Effector memory CD8-positive, alpha-beta T cell (primary cell): ENCODE data around the gene PLA2G4B.

Source experiments
- ATAC-seq: fragments of 150-1000 bp; cut with Tn5 transposase; replicated peaks from 2 replicates; pipeline ENCODE4 v1.10.0; 2021; ENCODE audit warnings: mild to moderate bottlenecking, moderate library complexity
- DNase-seq, 3 experiments: peaks; one replicate each; pipeline ENCODE4 v3.0.0; 2021
- H3K27ac Mint-ChIP-seq, 2 donors: one replicate each; pipeline ENCODE4 v1.8.0; 2022; ENCODE audit warnings: mild to moderate bottlenecking in 2 of 2, mixed read lengths in 2 of 2, moderate library complexity in 2 of 2
- H3K27me3 Mint-ChIP-seq, 2 donors: one replicate each; pipeline ENCODE4 v1.8.0; 2022; ENCODE audit warnings: mixed read lengths in 2 of 2
- H3K36me3 Mint-ChIP-seq: one replicate; pipeline ENCODE4 v1.8.0; 2022; ENCODE audit warnings: mild to moderate bottlenecking, moderate library complexity, mixed read lengths; ENCODE audit not compliant: insufficient read depth
- H3K4me1 Mint-ChIP-seq, 2 donors: one replicate each; pipeline ENCODE4 v1.8.0; 2022; ENCODE audit warnings: low read depth in 2 of 2, mixed read lengths in 2 of 2
- H3K4me3 Mint-ChIP-seq, 2 donors: one replicate each; pipeline ENCODE4 v1.8.0; 2022; ENCODE audit warnings: mild to moderate bottlenecking in 2 of 2, mixed read lengths in 2 of 2, moderate library complexity in 2 of 2
- H3K9me3 Mint-ChIP-seq, 2 donors: one replicate each; pipeline ENCODE4 v1.8.0; 2022; ENCODE audit warnings: mixed read lengths in 2 of 2

PLA2G4B gene

GRCh38 chr15:41877631-41878354, 39.1 kb downstream of the PLA2G4B start:
- Mint-ChIP-seq H3K27ac (no peak overlapping the region), H3K36me3 (peaks cover 5% of the 10 kb centered on the region), H3K9me3 (no peaks in the 10 kb centered on the region)

GRCh38 chr15:41878355-41878699, 39.7 kb downstream of the PLA2G4B start:
- H3K27me3 Mint-ChIP-seq = peaks cover 12 to 32% of the 10 kb centered on the region in 2 donors
- no peak overlapping the region for H3K27ac Mint-ChIP-seq
- peaks cover 5% of the 10 kb centered on the region for H3K36me3 Mint-ChIP-seq
- ATAC-seq (no peak), DNase-seq (no peak)
- H3K4me1 Mint-ChIP-seq = peaks cover 0 to 19% of the 10 kb centered on the region in 2 donors
- H3K9me3 Mint-ChIP-seq = no peaks in the 10 kb centered on the region
- H3K4me3 Mint-ChIP-seq = no peak overlapping the region

More at GRCh38 chr15:41877631-41878354, 39.1 kb downstream of the PLA2G4B start:
- DNase-seq = no peak
- Mint-ChIP-seq H3K27me3 (peaks cover 12 to 32% of the 10 kb centered on the region in 2 donors), H3K4me3 (no peak overlapping the region), H3K4me1 (peaks cover 0 to 20% of the 10 kb centered on the region in 2 donors)
- ATAC-seq = no peak

- H3K4me1 Mint-ChIP-seq = peaks cover 0 to 19% of the 10 kb centered on the region in 2 donors
- no peak for DNase-seq
- no peak for ATAC-seq
Observed at GRCh38 chr15:41879321-41879845, 40.7 kb downstream of the PLA2G4B start.

GRCh38 chr15:41880156-41880877, 41.7 kb downstream of the PLA2G4B start:
- Mint-ChIP-seq H3K4me3 (no peak overlapping the region), H3K27me3 (peaks cover 12 to 29% of the 10 kb centered on the region in 2 donors)
- ATAC-seq = no peak

More at GRCh38 chr15:41879321-41879845, 40.7 kb downstream of the PLA2G4B start:
- Mint-ChIP-seq H3K36me3 (peaks cover 5% of the 10 kb centered on the region), H3K27me3 (peaks cover 12 to 32% of the 10 kb centered on the region in 2 donors), H3K27ac (peak overlapping the region in 1 of 2 donors; percentile 35), H3K9me3 (no peaks in the 10 kb centered on the region), H3K4me3 (no peak overlapping the region)

GRCh38 chr15:41881086-41881485, 42.4 kb downstream of the PLA2G4B start:
- Mint-ChIP-seq H3K4me1 (peaks cover 3 to 17% of the 10 kb centered on the region in 2 donors), H3K9me3 (no peaks in the 10 kb centered on the region), H3K27ac (peak overlapping the region; percentile 19 to 57), H3K4me3 (peak overlapping the region; percentile 50 to 56), H3K36me3 (no peaks in the 10 kb centered on the region), H3K27me3 (peaks cover 12 to 24% of the 10 kb centered on the region in 2 donors)
- DNase-seq (no peak), ATAC-seq (no peak)

More at GRCh38 chr15:41880156-41880877, 41.7 kb downstream of the PLA2G4B start:
- H3K27ac Mint-ChIP-seq = peak overlapping the region in 1 of 2 donors; percentile 57
- no peaks in the 10 kb centered on the region for H3K9me3 Mint-ChIP-seq
- peaks cover under 1 to 18% of the 10 kb centered on the region in 2 donors for H3K4me1 Mint-ChIP-seq
- H3K36me3 Mint-ChIP-seq = peaks cover 2% of the 10 kb centered on the region
- DNase-seq = no peak

- peak overlapping the region; percentile 19 to 57 for H3K27ac Mint-ChIP-seq
- no peaks in the 10 kb centered on the region for H3K36me3 Mint-ChIP-seq
- DNase-seq = no peak
- no peaks in the 10 kb centered on the region for H3K9me3 Mint-ChIP-seq
- peaks cover 3 to 16% of the 10 kb centered on the region in 2 donors for H3K4me1 Mint-ChIP-seq
- no peak for ATAC-seq
- peaks cover 12 to 24% of the 10 kb centered on the region in 2 donors for H3K27me3 Mint-ChIP-seq
- H3K4me3 Mint-ChIP-seq = peak overlapping the region; percentile 50 to 56
Observed at GRCh38 chr15:41881550-41881919, 42.9 kb downstream of the PLA2G4B start.

- peaks cover 4% of the 10 kb centered on the region for H3K36me3 Mint-ChIP-seq
- H3K27me3 Mint-ChIP-seq = peaks cover 12 to 24% of the 10 kb centered on the region in 2 donors
- ATAC-seq (peak; percentile 65), DNase-seq (no peak)
- peaks cover 3 to 17% of the 10 kb centered on the region in 2 donors for H3K4me1 Mint-ChIP-seq
- no peaks in the 10 kb centered on the region for H3K9me3 Mint-ChIP-seq
- H3K27ac Mint-ChIP-seq = no peak overlapping the region
- peak overlapping the region in 1 of 2 donors; percentile 56 for H3K4me3 Mint-ChIP-seq
Observed at GRCh38 chr15:41881920-41882688, 43.5 kb downstream of the PLA2G4B start.

- Mint-ChIP-seq H3K27me3 (peaks cover 12 to 24% of the 10 kb centered on the region in 2 donors), H3K36me3 (peaks cover 4% of the 10 kb centered on the region), H3K27ac (no peak overlapping the region), H3K9me3 (no peaks in the 10 kb centered on the region), H3K4me3 (peak overlapping the region in 1 of 2 donors; percentile 14), H3K4me1 (peaks cover 8 to 23% of the 10 kb centered on the region in 2 donors)
- ATAC-seq (no peak), DNase-seq (no peak)
Observed at GRCh38 chr15:41882689-41883483, 44.2 kb downstream of the PLA2G4B start.

GRCh38 chr15:41883484-41883825, 44.8 kb downstream of the PLA2G4B start:
- ATAC-seq (no peak), DNase-seq (no peak)
- H3K36me3 Mint-ChIP-seq = peaks cover 4% of the 10 kb centered on the region
- H3K27me3 Mint-ChIP-seq = peaks cover 12 to 24% of the 10 kb centered on the region in 2 donors
- no peak overlapping the region for H3K27ac Mint-ChIP-seq
- H3K9me3 Mint-ChIP-seq = no peaks in the 10 kb centered on the region
- peaks cover 13 to 29% of the 10 kb centered on the region in 2 donors for H3K4me1 Mint-ChIP-seq
- no peak overlapping the region for H3K4me3 Mint-ChIP-seq

- peaks cover 20 to 37% of the 10 kb centered on the region in 2 donors for H3K4me1 Mint-ChIP-seq
- ATAC-seq = no peak
- no peak overlapping the region for H3K4me3 Mint-ChIP-seq
- DNase-seq = no peak
- H3K27ac Mint-ChIP-seq = peak overlapping the region in 1 of 2 donors; percentile 14
- H3K9me3 Mint-ChIP-seq = no peaks in the 10 kb centered on the region
- H3K36me3 Mint-ChIP-seq = peaks cover 4% of the 10 kb centered on the region
- peaks cover 12 to 22% of the 10 kb centered on the region in 2 donors for H3K27me3 Mint-ChIP-seq
Observed at GRCh38 chr15:41884458-41884857, 45.8 kb downstream of the PLA2G4B start.

- DNase-seq = no peak
- H3K27ac Mint-ChIP-seq = no peak overlapping the region
- no peak for ATAC-seq
Observed at GRCh38 chr15:41885321-41885720, 46.7 kb downstream of the PLA2G4B start.

GRCh38 chr15:41885841-41886240, 47.2 kb downstream of the PLA2G4B start:
- Mint-ChIP-seq H3K4me3 (no peak overlapping the region), H3K9me3 (no peaks in the 10 kb centered on the region), H3K4me1 (peaks cover 20 to 39% of the 10 kb centered on the region in 2 donors), H3K27ac (peak overlapping the region in 1 of 2 donors; percentile 99), H3K36me3 (peaks cover 4% of the 10 kb centered on the region), H3K27me3 (peaks cover 8 to 9% of the 10 kb centered on the region in 2 donors)
- DNase-seq (no peak), ATAC-seq (no peak)

More at GRCh38 chr15:41885321-41885720, 46.7 kb downstream of the PLA2G4B start:
- no peaks in the 10 kb centered on the region for H3K9me3 Mint-ChIP-seq
- H3K4me1 Mint-ChIP-seq = peaks cover 20 to 40% of the 10 kb centered on the region in 2 donors
- H3K36me3 Mint-ChIP-seq = peaks cover 4% of the 10 kb centered on the region
- no peak overlapping the region for H3K4me3 Mint-ChIP-seq
- peaks cover 12 to 14% of the 10 kb centered on the region in 2 donors for H3K27me3 Mint-ChIP-seq
